GM12873 (cell line): ENCODE measurements around the gene SLC29A1.
A peak's percentile ranks its signal among the peaks of the same experiment; 100 is the strongest.

Experiments
- TF ChIP-seq, protein P1 (sequence below): IDR thresholded peaks from 2 replicates; pipeline ENCODE4 v1.5.1; 2012; ENCODE audit warnings: low read depth, mild to moderate bottlenecking, moderate library complexity, low read length, control low read depth; ENCODE audit not compliant: insufficient read depth; ENCODE audit errors: missing control alignments

SLC29A1 gene

GRCh38 chr6:44232676-44233566 is 9.5 kb downstream of the SLC29A1 start:
- TF ChIP-seq, protein P1, sequence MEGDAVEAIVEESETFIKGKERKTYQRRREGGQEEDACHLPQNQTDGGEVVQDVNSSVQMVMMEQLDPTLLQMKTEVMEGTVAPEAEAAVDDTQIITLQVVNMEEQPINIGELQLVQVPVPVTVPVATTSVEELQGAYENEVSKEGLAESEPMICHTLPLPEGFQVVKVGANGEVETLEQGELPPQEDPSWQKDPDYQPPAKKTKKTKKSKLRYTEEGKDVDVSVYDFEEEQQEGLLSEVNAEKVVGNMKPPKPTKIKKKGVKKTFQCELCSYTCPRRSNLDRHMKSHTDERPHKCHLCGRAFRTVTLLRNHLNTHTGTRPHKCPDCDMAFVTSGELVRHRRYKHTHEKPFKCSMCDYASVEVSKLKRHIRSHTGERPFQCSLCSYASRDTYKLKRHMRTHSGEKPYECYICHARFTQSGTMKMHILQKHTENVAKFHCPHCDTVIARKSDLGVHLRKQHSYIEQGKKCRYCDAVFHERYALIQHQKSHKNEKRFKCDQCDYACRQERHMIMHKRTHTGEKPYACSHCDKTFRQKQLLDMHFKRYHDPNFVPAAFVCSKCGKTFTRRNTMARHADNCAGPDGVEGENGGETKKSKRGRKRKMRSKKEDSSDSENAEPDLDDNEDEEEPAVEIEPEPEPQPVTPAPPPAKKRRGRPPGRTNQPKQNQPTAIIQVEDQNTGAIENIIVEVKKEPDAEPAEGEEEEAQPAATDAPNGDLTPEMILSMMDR, result no peak

DNA sequence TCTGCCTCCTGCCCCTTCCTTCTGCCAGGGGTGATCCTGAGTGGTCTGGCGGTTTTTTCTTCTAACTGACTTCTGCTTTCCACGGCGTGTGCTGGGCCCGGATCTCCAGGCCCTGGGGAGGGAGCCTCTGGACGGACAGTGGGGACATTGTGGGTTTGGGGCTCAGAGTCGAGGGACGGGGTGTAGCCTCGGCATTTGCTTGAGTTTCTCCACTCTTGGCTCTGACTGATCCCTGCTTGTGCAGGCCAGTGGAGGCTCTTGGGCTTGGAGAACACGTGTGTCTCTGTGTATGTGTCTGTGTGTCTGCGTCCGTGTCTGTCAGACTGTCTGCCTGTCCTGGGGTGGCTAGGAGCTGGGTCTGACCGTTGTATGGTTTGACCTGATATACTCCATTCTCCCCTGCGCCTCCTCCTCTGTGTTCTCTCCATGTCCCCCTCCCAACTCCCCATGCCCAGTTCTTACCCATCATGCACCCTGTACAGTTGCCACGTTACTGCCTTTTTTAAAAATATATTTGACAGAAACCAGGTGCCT is 10.2 kb downstream of the SLC29A1 start:
- TF ChIP-seq, protein P1, result no peak

GRCh38 chr6:44234101-44235025 is 11.0 kb downstream of the SLC29A1 start:
- TF ChIP-seq, protein P1, result peak; percentile 82

GRCh38 chr6:44235269-44235668 is 11.9 kb downstream of the SLC29A1 start:
- TF ChIP-seq, protein P1, result no peak

DNA sequence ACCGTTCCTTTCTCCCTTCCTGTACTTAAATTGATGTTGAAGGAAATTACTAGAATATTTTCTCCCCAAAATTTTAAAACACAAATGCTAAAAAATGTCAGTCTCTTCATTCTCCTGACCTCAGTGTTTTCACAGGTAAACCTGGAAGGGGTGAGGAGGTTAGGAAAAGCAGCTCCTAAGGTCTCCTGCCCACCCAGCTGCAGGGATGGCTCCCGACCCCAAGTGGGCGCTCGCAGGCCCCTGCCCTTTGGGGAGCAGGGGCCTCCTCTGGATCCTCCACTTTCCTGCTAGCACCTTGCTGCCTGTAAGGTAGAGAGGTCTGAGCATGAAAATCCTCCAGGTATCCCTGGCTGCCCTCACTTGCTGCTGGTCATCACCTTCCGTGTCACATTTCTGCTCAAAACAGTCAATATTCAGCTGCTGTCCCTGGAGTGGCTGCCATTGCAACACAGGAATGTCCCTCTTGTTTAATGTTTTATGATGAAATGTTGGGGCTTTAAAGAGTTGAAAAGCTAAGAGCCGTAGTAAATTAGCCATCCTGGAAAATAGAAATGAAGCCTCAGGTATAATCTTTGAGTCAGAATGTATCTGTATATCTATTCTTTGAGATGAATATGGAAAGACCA is 12.6 kb downstream of the SLC29A1 start:
- TF ChIP-seq, protein P1, result no peak

- TF ChIP-seq, protein P1, result no peak
Observed at GRCh38 chr6:44237021-44237812, 13.8 kb downstream of the SLC29A1 start.
